Umbilical cord (tissue), 2 donors: ENCODE results near the gene KRT20. TPM values are rescaled to one million over a fixed set of nuclear protein-coding genes. Genes with fewer than 3 reads are reported as not detected.
"Not testable (repeated sequence)": the region's sequence is repeated elsewhere in the genome, so short reads cannot be mapped to it uniquely, and the experiment has no call there.

Experiments used
- DNase-seq: peaks from one replicate; pipeline ENCODE4 v3.0.0-alpha.2; 2015; ENCODE audit warnings: low spot score
- total RNA-seq: library from RNA; depleted of rRNA; stranded (reverse); fragments of >200 nt; gene quantifications from one replicate; pipeline ENCODE4 v1.2.3, GENCODE V29; 2014; ENCODE audit warnings: low replicate concordance; ENCODE audit not compliant: insufficient read depth

Gene KRT20
- 3.4 TPM for total RNA-seq

DNA sequence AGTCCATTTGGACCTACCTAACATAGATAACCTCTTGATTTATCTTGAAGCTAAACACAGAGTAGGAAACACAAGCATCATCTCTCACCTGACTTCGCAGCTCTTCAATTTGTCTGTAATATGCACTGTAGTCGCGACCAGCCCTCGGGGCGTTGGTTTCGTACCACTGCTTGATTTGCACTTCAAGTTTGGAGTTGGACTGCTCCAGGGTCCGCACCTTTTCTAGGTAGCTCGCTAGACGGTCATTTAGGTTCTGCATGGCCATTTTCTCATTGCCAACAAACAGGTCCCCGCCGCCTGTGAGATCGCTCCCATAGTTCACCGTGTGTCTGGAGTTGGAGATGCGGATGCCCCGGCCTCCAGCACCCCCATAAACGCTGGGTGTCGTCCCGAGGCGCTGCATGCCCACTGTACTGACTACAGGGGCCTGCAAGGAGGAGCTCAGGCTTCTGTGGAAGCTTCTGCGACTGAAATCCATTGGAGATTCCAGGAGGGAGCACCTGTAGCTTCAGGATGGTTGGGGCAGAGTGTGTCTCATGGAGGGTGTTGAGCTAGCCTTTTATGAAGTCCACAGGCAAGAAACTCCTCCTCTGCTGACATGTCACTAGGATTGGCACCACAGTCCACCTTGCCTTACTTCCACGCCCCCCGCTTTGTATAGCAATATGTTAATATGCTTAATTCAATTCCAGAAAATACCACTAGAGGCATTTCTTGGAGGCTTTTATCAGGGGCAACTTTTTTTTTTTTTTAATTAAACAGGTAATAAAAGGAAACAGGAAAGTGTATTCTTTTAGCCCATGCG, at the start of gene KRT20:
TSS of gene KRT20 (minus strand) at position 535 of the 805 bp plus-strand sequence. CDS start at position 478, 57 bp downstream.
- DNase-seq, result no peak

- no peak for DNase-seq
Observed at GRCh38 chr17:40932608-40933007, 47.6 kb upstream of the KRT20 start.

DNA sequence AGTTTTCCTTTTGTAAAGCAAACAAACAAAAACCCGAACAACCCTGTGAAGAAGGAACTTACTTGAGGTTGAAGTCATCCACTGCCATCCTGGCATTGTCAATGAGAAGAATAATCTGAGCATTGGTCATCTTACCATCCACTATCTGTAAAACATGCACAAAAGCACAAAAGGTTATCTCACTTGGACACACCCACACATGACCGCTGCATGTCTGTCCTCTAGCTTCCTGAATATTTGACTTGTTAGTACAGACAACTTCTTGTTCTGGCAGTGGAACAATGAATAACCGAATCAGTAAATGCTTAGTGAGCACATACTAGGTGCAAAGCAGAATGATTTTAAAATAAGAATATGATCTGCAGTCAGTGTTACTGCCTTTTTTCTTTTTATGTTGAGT, 46.3 kb upstream of the KRT20 start:
- DNase-seq, result no peak

- no peak for DNase-seq
Observed at GRCh38 chr17:40926341-40926740, 41.3 kb upstream of the KRT20 start.

DNA sequence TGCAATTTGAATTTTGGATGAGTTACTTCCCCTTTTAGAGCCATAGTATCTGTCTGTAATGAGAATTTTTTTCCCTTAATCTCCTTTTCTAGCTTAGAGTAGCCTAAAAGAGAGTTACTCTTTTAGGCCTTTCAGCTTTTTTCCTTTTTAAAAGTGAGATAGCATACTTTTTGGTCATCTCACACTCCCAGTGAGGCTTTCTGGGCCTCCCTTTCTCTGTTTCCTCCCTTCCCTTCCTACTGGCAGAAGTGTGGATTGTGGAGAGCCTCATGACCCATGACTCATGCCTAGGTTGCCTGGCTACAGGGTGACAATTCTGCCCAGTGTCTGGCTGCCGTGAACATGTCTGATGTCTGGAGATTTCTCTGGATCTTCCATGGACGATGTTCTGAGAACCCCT, 37.2 kb upstream of the KRT20 start:
- DNase-seq, result peak; percentile 93

GRCh38 chr17:40921026-40921425, 36.0 kb upstream of the KRT20 start:
- no peak for DNase-seq

DNA sequence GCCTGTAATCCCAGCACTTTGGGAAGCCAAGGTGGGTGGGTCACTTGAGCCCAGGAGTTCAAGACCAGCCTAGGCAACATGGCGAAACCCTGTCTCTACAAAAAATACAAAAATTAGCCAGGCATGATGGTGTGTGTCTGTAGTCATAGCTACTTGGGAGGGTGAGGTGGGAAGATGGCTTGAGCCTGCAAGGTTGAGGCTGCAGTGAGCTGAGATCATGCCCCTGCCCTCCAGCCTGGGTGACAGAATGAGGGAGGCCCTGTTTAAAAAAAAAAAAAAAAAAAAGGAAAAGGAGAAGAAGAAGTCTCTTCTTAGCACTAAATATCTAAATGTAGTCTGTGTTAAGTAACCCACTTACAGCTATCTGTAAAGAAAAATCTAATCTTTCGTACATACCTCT, 32.1 kb upstream of the KRT20 start:
- DNase-seq, result not testable (repeated sequence)

DNA sequence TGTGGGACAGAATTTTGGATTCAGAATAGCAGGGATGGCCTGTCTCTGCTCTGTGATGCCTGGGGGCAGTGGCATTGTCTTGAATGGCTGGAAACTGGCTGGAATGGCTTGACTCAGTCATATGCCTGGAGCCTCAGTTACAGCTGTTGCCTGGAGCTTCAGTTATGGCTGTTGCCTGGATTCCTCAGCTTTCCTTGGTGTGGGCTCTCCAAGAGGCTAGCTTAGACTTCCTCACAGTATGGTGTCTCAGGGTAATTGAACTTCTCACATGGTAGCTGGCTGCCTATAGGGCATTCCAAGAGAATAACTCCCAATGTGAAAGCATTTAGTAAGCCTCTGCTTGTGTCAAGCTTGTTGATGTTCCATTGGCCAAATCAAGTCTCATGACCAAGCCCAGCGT, 31.3 kb upstream of the KRT20 start:
- no peak for DNase-seq

GRCh38 chr17:40915721-40916256, 30.7 kb upstream of the KRT20 start:
- no peak for DNase-seq

GRCh38 chr17:40915199-40915661, 30.2 kb upstream of the KRT20 start:
- peak; percentile 57 for DNase-seq

GRCh38 chr17:40914075-40914855, 29.2 kb upstream of the KRT20 start:
- peak; percentile 31 for DNase-seq

- no peak for DNase-seq
Observed at GRCh38 chr17:40912486-40913210, 27.6 kb upstream of the KRT20 start.

DNA sequence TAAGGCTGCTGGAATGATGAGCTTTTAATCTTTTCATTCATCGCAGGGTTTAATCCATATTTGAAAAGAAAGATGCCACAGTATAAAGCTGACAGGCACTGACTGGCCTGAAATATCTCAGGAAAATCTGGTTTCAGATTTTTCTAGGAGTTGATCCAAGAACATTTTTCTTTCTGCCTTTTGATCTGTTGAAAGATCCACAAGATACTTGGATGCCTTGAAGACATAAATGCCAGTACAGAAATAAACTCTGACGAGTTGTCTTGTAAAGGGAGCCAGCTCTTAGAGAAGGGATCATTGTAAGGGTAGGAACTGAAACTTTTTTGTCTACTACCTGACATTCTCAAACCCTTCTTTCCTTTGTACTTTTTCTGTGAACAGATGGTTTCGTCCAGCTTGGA, 25.4 kb upstream of the KRT20 start:
- peak; percentile 97 for DNase-seq

DNA sequence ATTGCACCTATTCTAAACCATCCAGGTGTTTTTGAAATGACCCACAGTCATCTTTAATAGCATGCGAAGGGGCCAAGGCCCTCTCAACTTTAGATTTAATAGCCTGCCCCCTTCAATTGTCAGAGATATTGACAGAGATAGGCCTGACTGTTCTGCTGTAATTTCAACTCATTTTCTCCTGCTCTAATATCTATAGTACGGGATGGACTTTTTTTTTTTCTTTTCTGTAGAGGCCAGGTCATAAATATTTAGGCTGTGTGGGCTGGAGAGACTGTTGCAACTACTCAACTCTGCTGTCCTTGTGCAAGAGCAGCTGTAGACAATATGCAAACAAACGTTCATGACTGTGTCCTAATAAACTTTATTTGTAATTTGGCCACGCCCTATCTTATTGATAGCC, 24.7 kb upstream of the KRT20 start:
- peak; percentile 76 for DNase-seq

- peak; percentile 97 for DNase-seq
Observed at GRCh38 chr17:40909351-40909750, 24.3 kb upstream of the KRT20 start.

- no peak for DNase-seq
Observed at GRCh38 chr17:40906613-40907012, 21.6 kb upstream of the KRT20 start.

GRCh38 chr17:40905370-40905769, 20.3 kb upstream of the KRT20 start:
- no peak for DNase-seq

DNA sequence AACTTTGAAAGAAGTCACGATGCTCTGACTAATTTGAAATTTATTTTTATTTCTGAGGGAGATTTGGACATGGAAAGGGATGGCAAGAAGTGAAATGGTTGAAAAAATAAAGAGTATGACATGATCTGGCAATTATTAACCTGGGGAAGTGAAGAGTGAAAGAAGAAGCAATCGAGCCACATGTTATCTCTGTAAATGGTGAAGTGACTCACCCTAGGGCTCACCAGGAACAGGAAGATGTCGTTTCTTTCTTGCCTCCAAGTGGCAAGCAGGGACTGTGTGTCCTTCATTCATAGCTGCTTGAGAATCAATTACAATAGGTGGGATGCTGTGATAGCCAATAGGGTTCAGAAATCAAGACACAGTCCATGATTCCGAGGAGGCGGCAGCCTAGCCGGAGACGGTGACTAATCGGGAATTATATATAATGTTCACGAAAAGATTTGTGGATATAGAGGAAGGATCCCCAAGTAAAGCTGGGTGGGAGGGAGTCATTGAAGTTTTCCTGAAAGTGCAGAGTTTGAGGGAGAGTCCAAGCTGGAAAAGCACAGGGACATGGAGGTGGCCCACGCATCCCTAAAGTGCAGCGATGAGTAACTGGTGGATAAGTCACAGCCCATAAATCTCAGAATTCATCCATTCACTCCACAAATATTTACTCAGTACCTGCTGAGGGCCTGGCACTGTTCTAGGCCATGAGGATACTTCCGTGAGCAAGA, 18.2 kb upstream of the KRT20 start:
- DNase-seq, result no peak

GRCh38 chr17:40902498-40902897, 17.5 kb upstream of the KRT20 start:
- DNase-seq, result no peak

GRCh38 chr17:40901981-40902474, 17.0 kb upstream of the KRT20 start:
- DNase-seq, result no peak

DNA sequence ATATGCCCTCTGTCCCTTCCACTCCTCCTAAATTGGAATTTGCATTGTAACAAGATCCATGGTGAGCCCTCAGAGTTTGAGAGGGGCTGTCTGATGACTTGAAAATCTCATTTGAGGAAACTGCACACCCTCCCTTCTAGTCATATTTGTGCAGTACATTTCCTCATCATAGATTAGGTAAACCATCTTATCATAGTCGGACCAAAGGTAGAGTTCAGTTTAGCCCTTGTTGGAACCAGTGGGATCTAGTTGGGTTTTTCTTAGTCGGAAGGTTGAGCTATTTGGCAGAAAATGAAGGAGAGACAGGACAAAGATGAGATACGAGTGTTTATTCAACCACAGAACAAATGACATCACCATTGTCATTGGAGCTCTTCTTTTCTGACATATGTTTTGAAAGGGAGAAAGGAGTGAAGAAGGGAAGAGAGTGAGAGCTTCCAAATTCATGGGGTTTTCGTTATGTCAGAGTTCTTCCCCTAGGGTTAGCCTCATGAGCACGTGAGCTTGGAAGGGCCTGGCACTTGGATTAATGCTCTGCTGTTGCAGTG, 15.8 kb upstream of the KRT20 start:
- DNase-seq, result no peak
